NOMO-1 treated with dmso at 0.1 percent for 144 hours (cell line): ENCODE results near the gene FNDC1.
"Not testable (repeated sequence)": the region's sequence is repeated elsewhere in the genome, so short reads cannot be mapped to it uniquely, and the experiment has no call there.

Experiments used
- DNase-seq: peaks from one replicate; lab custom pipeline; 2025; ENCODE audit not compliant: unreplicated experiment; lab: John Stamatoyannopoulos, UW

Gene FNDC1

GRCh38 chr6:159169193-159169555 is at the start of gene FNDC1:
Gene FNDC1, plus strand, starts transcription at chr6:159169400. Its CDS starts 197 bp downstream, at chr6:159169597.
- peak; percentile 39 for DNase-seq

GRCh38 chr6:159119791-159120190 is 49.4 kb upstream of the FNDC1 start:
- DNase-seq = peak; percentile 19

- no peak for DNase-seq
These were observed 47.7 kb upstream of the FNDC1 start for GRCh38 chr6:159121486-159121885.

GRCh38 chr6:159122453-159122852 is 46.7 kb upstream of the FNDC1 start:
- no peak for DNase-seq

GRCh38 chr6:159123831-159124230 is 45.4 kb upstream of the FNDC1 start:
- not testable (repeated sequence) for DNase-seq

- DNase-seq = no peak
These were observed 44.1 kb upstream of the FNDC1 start for GRCh38 chr6:159125014-159125609.

- DNase-seq = no peak
These were observed 43.2 kb upstream of the FNDC1 start for GRCh38 chr6:159125951-159126352.

GRCh38 chr6:159126590-159126989 is 42.6 kb upstream of the FNDC1 start:
- DNase-seq = no peak

- DNase-seq = no peak
These were observed 41.5 kb upstream of the FNDC1 start for GRCh38 chr6:159127701-159128100.

GRCh38 chr6:159128978-159129377 is 40.2 kb upstream of the FNDC1 start:
- no peak for DNase-seq

- no peak for DNase-seq
These were observed 38.4 kb upstream of the FNDC1 start for GRCh38 chr6:159130846-159131245.

- DNase-seq = no peak
These were observed 37.5 kb upstream of the FNDC1 start for GRCh38 chr6:159131709-159132108.

- DNase-seq = no peak
These were observed 36.5 kb upstream of the FNDC1 start for GRCh38 chr6:159132664-159133063.

GRCh38 chr6:159134701-159135364 is 34.4 kb upstream of the FNDC1 start:
- DNase-seq = peak; percentile 62

GRCh38 chr6:159137676-159138075 is 31.5 kb upstream of the FNDC1 start:
- no peak for DNase-seq

GRCh38 chr6:159142531-159142930 is 26.7 kb upstream of the FNDC1 start:
- DNase-seq = no peak

GRCh38 chr6:159148641-159149040 is 20.6 kb upstream of the FNDC1 start:
- no peak for DNase-seq

GRCh38 chr6:159149641-159150040 is 19.6 kb upstream of the FNDC1 start:
- no peak for DNase-seq

- peak; percentile 18 for DNase-seq
These were observed 17.8 kb upstream of the FNDC1 start for GRCh38 chr6:159151266-159151855.

GRCh38 chr6:159152041-159152440 is 17.2 kb upstream of the FNDC1 start:
- no peak for DNase-seq

- no peak for DNase-seq
These were observed 16.4 kb upstream of the FNDC1 start for GRCh38 chr6:159152782-159153181.

- DNase-seq = no peak
These were observed 13.5 kb upstream of the FNDC1 start for GRCh38 chr6:159155679-159156078.

GRCh38 chr6:159156089-159156488 is 13.1 kb upstream of the FNDC1 start:
- DNase-seq = no peak
